C4-2B (cell line): ENCODE results near the gene GNAT1.

Experiments used
- CTCF ChIP-seq: fragments of 450-650 bp; conservative IDR thresholded peaks from 2 replicates; pipeline ENCODE4 v1.5.1; 2017; ENCODE audit warnings: mild to moderate bottlenecking
- ZFX ChIP-seq: fragments of 450-650 bp; IDR thresholded peaks from 2 replicates; pipeline ENCODE4 v1.6.1; 2017

DNA sequence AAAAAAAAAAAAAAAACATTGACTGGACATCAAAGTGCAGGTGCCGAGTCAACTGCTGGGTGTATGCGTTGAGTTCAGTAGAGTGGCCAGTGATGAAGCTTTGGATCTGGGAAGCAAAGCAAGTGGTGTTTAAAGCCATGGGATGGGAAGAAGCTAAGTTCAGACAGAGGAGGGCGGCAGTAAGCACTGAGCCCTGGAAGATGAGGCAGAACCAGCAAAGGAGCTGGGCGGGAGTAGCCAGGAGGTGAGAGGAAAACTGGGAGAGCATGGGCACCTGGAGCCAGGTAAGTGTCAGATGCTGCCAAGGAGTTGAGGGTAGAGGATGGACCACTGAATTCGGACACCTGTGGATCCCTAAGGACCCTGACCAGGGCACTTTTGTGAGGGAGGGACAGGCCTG is 33.2 kb downstream of the GNAT1 start:
- TF ChIP-seq CTCF: no peak
- no peak for TF ChIP-seq ZFX
